Measurements from ENCODE around the gene GABRA1. TPM values are rescaled to one million over a fixed set of nuclear protein-coding genes. Genes with fewer than 3 reads are reported as not detected.

The GABRA1 gene
- total RNA-seq, 1 donor from 2014 or later: not detected

Other genes starting within 250 kb of the GABRA1 start
- gene GABRA6, start 162.4 kb upstream of the GABRA1 start, total RNA-seq: not detected
- gene GABRG2, start 219.7 kb downstream of the GABRA1 start, total RNA-seq: not detected

All from left lobe of liver (tissue), 1 donor.